GM20431 (cell line): Measurements from ENCODE around the gene PIK3CD.
"Not testable (repeated sequence)": the region's sequence is repeated elsewhere in the genome, so short reads cannot be mapped to it uniquely, and the experiment has no call there.

Source experiments
- in situ Hi-C: fragments of 300-500 bp; cut with MseI, MboI; formaldehyde crosslinking; loops from one replicate; pipeline ENCODE4 v1.15.0; 2020; ENCODE audit warnings: low sequenced_read_pairs; ENCODE audit not compliant: unreplicated experiment

The PIK3CD gene

DNA sequence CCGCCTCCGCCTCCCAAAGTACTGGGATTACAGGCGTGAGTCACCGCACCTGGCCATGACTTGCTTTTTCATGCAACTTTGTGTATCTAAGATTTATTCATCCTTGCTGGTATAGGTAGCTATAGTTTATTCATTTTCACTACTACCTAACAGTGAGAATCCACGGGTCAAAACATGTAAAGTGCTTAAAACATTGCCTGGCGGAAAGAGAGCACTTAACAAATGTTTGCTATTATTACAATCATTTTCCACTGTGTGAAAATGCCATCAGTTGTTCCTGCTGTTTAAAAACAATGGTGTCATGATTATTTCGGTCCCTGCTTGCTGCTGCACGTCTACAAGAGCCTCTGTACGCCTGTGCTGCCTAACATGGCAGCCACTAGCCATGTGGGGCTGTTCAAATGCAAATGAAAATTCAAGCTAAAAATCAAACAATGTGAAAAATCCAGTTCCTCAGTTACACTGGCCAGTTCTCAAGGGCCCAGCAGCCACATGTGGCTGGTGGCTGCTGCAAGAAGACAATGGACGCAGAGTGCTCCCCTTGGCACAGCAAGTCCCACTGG is 107.1 kb downstream of the PIK3CD start:
- in situ Hi-C loops: no loop called here

DNA sequence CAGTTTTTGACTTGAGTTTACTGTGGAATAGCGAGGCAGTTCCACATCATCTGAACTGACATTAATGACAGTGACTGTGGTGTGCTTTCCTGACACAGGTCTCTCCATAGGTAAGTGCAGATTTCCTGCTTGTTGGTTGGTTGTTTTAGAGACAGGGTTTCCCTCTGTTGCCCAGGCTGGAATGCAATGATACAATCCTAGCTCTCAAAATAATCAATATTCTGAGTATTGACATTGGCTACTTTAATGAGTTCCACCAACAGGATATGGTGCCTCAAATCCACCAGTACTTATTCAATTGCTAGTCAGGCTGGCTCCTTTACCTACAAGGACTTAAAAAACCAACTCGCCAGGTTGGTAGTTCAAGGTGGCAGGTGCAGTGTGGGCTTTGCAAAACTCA is 108.4 kb downstream of the PIK3CD start:
- in situ Hi-C loops: no loop called here

DNA sequence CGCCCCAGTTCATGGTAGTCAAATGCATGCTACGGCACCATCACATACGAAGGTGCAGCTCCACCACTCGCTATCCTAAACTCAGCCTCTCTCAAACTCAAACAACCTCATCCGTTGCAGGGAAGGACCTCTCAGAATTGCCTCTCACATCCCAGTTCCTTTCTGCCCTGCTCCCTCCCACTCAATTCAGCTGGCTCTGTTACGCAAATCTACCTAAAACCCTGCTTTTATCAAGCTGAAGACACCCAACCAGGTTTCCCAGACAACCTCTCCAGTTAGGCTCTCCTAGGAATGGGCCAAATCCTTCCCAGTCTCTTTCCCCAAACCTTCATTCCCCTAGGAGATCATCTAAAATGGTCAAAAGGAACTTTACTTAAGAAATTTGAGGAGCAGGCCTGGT is 109.3 kb downstream of the PIK3CD start:
- in situ Hi-C loops: no loop called here

DNA sequence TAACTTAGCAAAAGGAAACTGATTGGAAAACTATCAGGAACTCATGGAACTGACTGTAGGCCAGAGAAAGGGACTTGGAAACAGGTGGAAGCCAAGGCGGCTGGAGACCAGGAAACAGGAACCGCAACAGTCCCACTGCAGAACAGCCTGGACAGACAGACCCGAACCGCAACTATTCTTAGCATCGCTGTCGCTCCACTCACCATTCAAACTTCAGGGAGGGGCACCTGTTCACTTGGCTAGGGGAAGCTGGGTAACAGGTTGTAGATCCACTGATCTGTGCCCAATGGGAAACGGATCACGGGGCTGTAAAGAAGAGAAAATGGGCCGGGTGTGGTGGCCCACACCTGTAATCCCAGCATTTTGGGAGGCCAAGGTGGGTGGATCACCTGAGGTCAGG is 110.3 kb downstream of the PIK3CD start:
- in situ Hi-C loops: no loop called here

DNA sequence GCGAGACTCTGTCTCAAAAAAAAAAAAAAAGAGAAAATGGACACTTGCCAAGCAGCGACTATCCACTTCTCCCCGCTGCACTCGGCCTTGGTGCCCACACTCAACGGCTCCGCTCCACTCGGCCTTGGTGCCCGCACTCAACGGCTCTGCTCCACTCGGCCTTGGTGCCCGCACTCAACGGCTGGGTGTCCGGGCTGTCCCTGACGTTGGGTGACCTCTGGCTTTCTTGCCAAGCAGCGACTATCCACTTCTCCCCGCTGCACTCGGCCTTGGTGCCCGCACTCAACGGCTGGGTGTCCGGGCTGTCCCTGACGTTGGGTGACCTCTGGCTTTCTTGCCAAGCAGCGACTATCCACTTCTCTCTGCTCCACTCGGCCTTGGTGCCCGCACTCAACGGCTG is 110.9 kb downstream of the PIK3CD start:
- in situ Hi-C loops: not testable (repeated sequence)

DNA sequence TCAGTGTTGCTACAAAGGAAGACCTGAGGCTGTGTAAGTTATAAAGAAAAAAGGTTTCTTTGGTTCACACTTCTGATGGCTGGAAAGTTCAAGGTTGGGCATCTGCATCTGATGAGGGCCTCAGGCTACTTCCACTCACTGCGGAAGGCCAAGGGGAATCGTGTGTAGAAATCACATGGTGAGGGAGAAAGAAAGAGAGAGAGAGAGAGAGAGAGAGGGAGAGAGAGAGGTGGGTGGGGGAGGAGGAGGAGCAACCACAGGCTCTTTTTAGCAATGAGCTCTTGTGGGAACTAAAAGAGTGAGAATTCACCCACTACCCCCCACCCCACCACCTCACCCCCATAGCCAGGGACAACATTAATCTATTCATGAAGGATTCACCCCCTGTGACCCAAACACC is 112.4 kb downstream of the PIK3CD start:
- in situ Hi-C loops: no loop called here

DNA sequence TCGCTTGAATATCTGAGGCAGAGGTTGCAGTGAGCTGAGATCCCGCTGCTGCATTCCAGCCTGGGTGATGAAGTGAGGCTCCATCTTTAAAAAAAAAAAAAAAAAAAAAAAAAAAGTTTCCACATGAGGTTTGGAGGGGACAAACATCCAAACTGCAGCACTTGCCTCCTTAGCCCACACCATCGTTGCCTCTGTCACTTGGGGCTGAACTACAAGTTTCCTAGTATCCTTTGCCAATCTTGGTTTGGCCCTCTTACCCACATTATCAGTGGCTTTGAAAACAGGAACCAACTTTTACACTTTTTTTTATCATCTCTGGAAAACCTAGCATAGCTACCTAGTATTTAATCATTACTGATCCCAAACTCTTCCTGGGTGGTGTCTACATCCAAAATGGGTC is 113.0 kb downstream of the PIK3CD start:
- in situ Hi-C loops: no loop called here

DNA sequence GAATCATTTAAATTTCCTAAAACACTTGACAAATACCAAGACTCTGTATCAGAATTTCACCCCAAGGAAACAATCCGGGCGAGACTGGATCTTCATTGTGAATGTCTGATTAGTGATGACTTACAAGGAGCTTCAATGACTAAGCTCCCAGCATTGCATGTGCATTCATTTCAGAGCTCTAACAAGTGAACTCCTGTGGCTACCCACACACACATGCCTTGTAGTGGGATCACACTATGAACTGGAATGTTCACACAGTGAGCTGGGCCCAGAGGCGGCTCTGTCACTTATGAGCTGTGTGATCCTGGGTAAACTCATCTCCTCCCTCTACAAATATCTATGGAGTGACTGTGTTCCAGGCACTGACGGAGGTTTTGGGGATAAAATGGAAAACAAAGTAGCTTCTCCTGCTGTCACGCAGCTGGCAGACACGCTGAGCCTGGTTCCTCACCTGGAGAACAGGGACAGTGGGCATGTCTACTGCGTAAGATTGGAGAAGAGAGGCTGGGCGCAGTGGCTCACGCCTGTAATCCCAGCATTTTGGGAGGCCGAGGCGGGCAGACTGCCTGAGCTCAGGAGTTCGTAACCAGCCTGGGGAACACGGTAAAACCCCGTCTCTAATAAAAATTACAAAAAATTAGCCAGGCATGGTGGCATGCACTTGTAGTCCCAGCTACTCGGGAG is 115.4 kb downstream of the PIK3CD start:
- in situ Hi-C loops: no loop called here

DNA sequence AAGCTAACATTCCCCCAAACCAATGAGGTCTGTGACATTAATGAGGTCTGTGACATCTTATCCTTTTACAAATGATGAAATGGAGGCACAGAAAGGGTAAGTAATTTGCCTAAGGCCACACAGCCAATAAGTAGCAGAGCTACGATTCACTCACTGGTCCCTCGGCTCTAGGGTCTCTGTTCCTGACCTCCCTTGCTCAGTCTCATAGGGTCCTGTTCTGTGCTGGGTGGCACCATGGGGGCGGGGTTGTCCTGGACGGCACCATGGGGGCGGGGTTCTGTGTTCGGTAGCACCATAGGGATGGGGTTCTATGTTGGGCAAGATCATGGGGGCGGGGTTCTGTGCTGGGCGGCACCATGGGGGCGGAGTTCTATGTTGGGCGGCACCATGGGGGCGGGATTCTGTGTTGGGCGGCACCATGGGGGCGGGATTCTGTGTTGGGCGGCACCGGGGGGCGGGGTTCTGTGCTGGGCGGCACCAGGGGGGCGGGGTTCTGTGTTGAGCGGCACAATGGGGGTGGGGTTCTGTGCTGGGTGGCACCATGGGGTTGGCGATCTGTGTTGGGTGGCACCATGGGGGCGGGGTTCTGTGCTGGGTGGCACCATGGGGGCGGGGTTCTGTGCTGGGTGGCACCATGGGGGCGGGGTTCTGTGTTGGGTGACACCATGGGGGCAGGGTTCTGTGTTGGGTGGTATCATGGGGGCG is 116.6 kb downstream of the PIK3CD start:
- in situ Hi-C loops: no loop called here

DNA sequence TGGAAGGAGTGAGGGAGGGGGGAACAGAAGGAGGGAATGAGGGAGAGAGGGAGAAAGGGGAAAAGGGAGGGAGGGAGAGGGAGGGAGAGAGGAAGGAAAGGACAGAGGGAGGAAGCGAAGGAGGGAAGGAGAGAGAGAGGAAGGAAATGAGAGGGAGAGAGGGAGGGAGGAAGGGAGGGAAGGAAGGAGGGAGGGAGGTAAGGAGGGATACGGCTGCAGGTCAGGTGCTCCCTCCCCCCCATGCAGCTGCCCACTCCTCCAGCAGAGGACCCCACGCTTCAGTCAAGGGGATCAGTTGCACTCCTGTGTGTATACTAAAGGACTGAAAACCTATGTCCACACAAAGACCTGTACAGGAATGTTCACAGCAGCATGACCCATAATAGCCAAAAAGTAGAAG is 117.5 kb downstream of the PIK3CD start:
- in situ Hi-C loops: no loop called here

DNA sequence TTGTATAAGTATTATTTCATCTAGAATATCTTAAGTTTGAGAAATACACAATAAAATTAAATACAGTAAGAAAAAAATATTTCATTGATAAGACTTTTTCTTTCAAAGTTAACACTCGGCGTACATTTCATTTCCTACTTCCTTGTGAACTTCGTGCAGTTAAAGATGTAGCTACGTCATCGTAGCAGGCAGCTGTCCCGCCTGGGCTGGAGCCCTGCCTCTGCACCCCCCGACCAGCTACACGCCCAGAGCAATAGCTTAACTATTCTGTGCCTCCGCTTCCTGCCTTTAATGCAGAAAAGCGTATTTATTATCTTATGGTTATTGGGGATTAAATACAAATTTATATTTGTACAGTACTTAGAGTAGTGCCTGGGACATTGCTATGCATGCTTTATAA is 118.8 kb downstream of the PIK3CD start:
- in situ Hi-C loops: no loop called here

DNA sequence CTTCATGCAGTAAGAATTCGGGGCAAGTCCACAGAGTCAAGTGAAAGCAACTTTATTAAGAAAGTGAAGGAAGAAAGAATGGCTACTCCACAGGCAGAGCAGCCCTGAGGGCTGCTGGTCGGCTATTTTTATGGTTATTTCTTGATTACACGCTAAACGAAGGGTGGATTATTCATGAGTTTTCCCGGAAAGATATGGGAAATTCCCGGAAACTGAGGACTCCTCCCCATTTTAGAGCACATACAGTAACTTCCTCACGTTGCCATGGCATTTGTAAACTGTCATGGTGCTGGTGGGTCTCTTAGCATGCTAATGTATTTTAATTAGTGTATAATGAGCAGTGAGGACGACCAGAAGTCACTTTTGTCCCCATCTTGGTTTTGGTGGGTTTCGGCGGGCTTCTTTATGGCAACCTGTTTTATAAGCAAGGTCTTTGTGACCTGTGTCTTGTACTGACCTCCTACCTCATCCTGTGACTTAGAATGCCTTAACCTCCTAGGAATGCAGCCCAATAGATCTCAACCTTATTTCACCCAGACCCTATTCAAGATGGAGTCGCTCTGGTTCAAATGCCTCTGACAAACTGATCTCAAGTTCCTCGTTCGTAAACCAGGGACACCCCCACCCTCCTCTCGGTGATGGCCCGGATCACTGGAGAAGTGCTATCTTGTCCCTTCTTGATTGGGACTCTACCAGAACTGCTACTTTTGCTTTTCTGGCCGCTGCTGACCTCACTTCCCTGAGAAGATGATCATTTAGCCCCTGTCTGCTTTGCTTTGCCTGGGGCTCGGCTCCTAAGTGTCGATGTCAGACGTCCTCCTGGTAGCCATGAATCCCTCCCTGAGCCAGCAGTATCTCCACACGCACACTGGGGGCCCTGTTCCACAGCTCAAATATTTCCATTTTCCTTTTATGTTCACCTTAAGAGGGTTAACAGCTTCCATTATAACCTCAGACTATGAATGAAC is 123.5 kb downstream of the PIK3CD start:
- in situ Hi-C loops: no loop called here

DNA sequence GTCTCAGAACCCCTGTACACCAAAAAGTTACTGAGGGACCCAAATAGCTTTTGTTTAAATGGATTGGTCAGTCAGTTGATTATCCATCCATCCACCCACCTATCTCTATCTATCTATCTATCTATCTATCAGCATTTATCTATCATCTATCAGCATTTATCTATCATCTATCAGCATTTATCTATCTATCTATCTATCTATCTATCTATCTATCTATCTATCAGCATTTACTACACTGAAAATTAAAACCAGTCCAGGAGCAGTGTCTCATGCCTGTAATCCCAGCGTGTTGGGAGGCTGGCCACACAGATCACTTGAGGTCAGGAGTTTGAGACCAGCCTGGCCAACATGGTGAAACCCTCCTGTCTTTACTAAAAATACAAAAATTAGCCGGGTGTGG is 125.2 kb downstream of the PIK3CD start:
- in situ Hi-C loops: no loop called here
